DOHH2 (cell line): ENCODE results near the gene MYCBPAP.

ENCODE experiments used
- H3F3A ChIP-seq: fragments of 200-600 bp; sonication (generic), shearing (Covaris generic); 2 replicates; pipeline ENCODE4 v1.6.0; 2016; ENCODE audit warnings: antibody characterized with exemption, mild to moderate bottlenecking; ENCODE audit not compliant: control insufficient read depth, insufficient read depth
- H3K27ac ChIP-seq: fragments of 200-600 bp; sonication (generic); 2 replicates; pipeline ENCODE4 v1.5.1; 2014; ENCODE audit warnings: low read depth, mild to moderate bottlenecking, low read length, moderate library complexity
- H3K27me3 ChIP-seq: fragments of 200-600 bp; sonication (generic); 2 replicates; pipeline ENCODE4 v1.6.1; 2014; ENCODE audit warnings: mild to moderate bottlenecking, low read length, mixed read lengths; ENCODE audit not compliant: control insufficient read depth
- H3K36me3 ChIP-seq: fragments of 200-600 bp; sonication (generic); 2 replicates; pipeline ENCODE4 v1.6.1; 2014; ENCODE audit warnings: mild to moderate bottlenecking, low read length, moderate library complexity, mixed read lengths; ENCODE audit not compliant: control insufficient read depth
- H3K4me1 ChIP-seq: fragments of 200-600 bp; sonication (generic); 2 replicates; pipeline ENCODE4 v1.6.1; 2014; ENCODE audit warnings: mild to moderate bottlenecking, low read length, mixed read lengths; ENCODE audit not compliant: control insufficient read depth
- H3K4me2 ChIP-seq: fragments of 200-600 bp; sonication (generic); 2 replicates; pipeline ENCODE4 v1.6.0; 2014; ENCODE audit warnings: mild to moderate bottlenecking, low read length, moderate library complexity
- H3K4me3 ChIP-seq: fragments of 200-600 bp; sonication (generic); 2 replicates; pipeline ENCODE4 v1.5.1; 2014; ENCODE audit warnings: mild to moderate bottlenecking, low read length, mixed read lengths
- H3K79me2 ChIP-seq: fragments of 200-600 bp; sonication (generic); 2 replicates; pipeline ENCODE4 v1.6.1; 2014; ENCODE audit warnings: mild to moderate bottlenecking, low read length, mixed read lengths; ENCODE audit not compliant: control insufficient read depth
- H3K9me2 ChIP-seq: fragments of 200-600 bp; sonication (generic); replicated peaks from 2 replicates; pipeline ENCODE4 v1.6.1; 2014; ENCODE audit warnings: mild to moderate bottlenecking, low read length, mixed read lengths; ENCODE audit not compliant: control insufficient read depth
- H3K9me3 ChIP-seq: fragments of 200-600 bp; sonication (generic); 2 replicates; pipeline ENCODE4 v1.6.1; 2014; ENCODE audit warnings: antibody characterized with exemption, low read length, mixed read lengths; ENCODE audit not compliant: control insufficient read depth, insufficient read depth
- H4K20me1 ChIP-seq: fragments of 200-600 bp; sonication (generic); 2 replicates; pipeline ENCODE4 v1.6.0; 2014; ENCODE audit warnings: low read depth, mild to moderate bottlenecking, antibody characterized with exemption, low read length, moderate library complexity; ENCODE audit not compliant: control insufficient read depth, insufficient read depth
- EZH2phosphoT487 ChIP-seq: fragments of 200-600 bp; sonication (generic); IDR thresholded peaks from 2 replicates; pipeline ENCODE4 v1.6.1; 2017; ENCODE audit warnings: borderline replicate concordance, mild to moderate bottlenecking, antibody characterized with exemption, low read length, moderate library complexity, mixed read lengths
- TF ChIP-seq, protein P1 (sequence below): fragments of 200-600 bp; sonication (generic); IDR thresholded peaks from one replicate; pipeline ENCODE4 v1.5.1; 2014; ENCODE audit warnings: antibody characterized with exemption, mild to moderate bottlenecking, low read depth, low read length; ENCODE audit not compliant: poor library complexity, severe bottlenecking

MYCBPAP gene

DNA sequence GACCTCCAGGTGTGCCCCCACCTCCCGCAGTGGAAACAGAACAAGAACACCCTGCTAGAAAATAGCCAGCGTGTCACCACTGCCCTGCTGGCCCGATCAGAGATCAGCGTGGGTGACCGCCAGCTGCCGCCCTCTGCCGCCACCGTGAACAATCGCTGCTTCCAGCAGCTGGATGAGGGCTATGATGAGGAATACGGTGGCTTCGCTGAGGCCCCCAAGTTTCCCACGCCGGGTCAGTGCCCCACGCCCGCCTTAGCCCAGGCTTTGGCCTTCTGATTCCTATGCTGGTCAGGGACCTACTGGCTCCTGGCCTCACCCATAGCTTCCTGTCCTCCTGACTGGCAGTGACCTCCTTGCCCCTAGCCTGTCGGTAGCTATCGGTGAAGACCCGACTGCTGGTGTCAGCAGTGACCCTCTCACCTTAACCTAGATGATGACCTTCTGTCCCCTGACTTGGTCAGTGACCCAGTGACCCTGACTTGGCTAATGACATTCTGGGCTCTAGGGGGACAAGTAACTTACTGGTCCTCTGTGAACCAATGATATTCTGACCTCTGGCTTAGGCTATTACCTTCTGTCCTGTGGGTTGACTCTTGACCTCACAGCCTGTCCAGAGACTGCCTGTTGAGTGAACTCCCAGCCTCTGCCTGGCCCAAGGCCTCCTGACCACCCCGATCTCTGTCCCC, 41.2 kb downstream of the MYCBPAP start:
- Histone ChIP-seq H4K20me1 (peaks cover 3% of the 10 kb centered on the region; the same call in 1 of the 2 replicates), H3K4me1 (peaks cover 7% of the 10 kb centered on the region), H3K36me3 (no peaks in the 10 kb centered on the region), H3K4me2 (no peak overlapping the region), H3F3A (no peaks in the 10 kb centered on the region), H3K9me2 (no peaks in the 10 kb centered on the region), H3K27ac (no peak overlapping the region), H3K4me3 (no peak overlapping the region), H3K79me2 (no peaks in the 10 kb centered on the region), H3K27me3 (peaks cover 5% of the 10 kb centered on the region; the same call in 1 of the 2 replicates), H3K9me3 (no peaks in the 10 kb centered on the region)
- TF ChIP-seq, protein P1, sequence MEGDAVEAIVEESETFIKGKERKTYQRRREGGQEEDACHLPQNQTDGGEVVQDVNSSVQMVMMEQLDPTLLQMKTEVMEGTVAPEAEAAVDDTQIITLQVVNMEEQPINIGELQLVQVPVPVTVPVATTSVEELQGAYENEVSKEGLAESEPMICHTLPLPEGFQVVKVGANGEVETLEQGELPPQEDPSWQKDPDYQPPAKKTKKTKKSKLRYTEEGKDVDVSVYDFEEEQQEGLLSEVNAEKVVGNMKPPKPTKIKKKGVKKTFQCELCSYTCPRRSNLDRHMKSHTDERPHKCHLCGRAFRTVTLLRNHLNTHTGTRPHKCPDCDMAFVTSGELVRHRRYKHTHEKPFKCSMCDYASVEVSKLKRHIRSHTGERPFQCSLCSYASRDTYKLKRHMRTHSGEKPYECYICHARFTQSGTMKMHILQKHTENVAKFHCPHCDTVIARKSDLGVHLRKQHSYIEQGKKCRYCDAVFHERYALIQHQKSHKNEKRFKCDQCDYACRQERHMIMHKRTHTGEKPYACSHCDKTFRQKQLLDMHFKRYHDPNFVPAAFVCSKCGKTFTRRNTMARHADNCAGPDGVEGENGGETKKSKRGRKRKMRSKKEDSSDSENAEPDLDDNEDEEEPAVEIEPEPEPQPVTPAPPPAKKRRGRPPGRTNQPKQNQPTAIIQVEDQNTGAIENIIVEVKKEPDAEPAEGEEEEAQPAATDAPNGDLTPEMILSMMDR = no peak
- TF ChIP-seq EZH2phosphoT487 = no peak

GRCh38 chr17:50549969-50550368, 41.7 kb downstream of the MYCBPAP start:
- no peaks in the 10 kb centered on the region for H3K36me3 ChIP-seq
- peaks cover 5% of the 10 kb centered on the region; the same call in 1 of the 2 replicates for H3K27me3 ChIP-seq
- H3K9me3 ChIP-seq = no peaks in the 10 kb centered on the region
- H3K4me1 ChIP-seq = peaks cover 7% of the 10 kb centered on the region
- H3K4me3 ChIP-seq = no peak overlapping the region
- no peak overlapping the region for H3K4me2 ChIP-seq
- H3F3A ChIP-seq = no peaks in the 10 kb centered on the region
- H3K9me2 ChIP-seq = no peaks in the 10 kb centered on the region
- no peaks in the 10 kb centered on the region for H3K79me2 ChIP-seq
- H3K27ac ChIP-seq = no peak overlapping the region
- peaks cover 3% of the 10 kb centered on the region; the same call in 1 of the 2 replicates for H4K20me1 ChIP-seq
- TF ChIP-seq, protein P1 = no peak
- no peak for TF ChIP-seq EZH2phosphoT487

DNA sequence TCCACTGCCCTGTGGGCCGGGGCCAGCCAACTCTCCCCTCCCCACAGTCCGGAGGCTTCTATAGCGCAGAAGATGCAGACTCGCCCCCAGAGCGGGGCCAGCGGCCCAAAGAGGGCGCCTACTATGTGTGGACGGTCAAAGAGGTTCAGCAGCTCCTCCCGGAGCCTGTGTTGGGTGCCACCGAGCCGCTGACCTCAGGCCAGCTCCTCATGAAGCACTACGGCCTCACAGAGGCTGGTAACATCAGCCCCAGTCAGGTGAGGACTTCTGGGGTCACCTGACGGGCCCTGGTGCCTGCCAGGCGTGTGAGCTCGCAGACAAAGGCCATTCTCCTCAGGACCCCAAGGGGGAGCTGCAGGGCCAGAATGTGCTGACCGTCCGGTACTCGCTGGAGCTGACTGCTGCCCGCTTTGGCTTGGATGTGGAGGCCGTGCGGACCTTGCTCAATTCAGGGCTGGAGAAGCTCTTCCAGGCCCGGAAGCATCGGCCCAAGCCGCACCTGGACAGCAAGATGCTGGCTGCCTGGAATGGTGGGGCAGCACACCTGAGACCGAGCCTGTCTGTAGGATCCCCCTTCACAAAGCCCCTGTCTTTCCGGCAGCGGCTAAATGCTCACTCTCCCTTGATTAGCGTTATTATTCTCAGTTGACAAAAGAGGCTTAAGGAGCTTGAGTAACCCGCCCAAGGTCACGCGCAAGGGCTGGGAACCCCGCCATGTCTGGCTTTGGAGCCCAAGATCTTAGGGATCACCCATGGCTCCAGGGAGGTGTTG, 42.6 kb downstream of the MYCBPAP start:
- H4K20me1 ChIP-seq = peaks cover 3% of the 10 kb centered on the region; the same call in 1 of the 2 replicates
- TF ChIP-seq EZH2phosphoT487 = no peak
- TF ChIP-seq, protein P1 = peak; percentile 51

More for the DNA sequence above, 42.6 kb downstream of the MYCBPAP start:
- peaks cover 5% of the 10 kb centered on the region; the same call in 1 of the 2 replicates for H3K27me3 ChIP-seq
- H3K27ac ChIP-seq = no peak overlapping the region
- H3K79me2 ChIP-seq = no peaks in the 10 kb centered on the region
- no peak overlapping the region for H3K4me3 ChIP-seq
- H3K9me2 ChIP-seq = no peaks in the 10 kb centered on the region
- no peaks in the 10 kb centered on the region for H3K9me3 ChIP-seq
- H3K4me1 ChIP-seq = peaks cover 7% of the 10 kb centered on the region
- H3K4me2 ChIP-seq = no peak overlapping the region
- no peaks in the 10 kb centered on the region for H3F3A ChIP-seq
- no peaks in the 10 kb centered on the region for H3K36me3 ChIP-seq
